NT2/D1 (cell line): ENCODE results near the gene IL34.
"Not testable (repeated sequence)": the region's sequence is repeated elsewhere in the genome, so short reads cannot be mapped to it uniquely, and the experiment has no call there.

Experiments used
- DNase-seq: peaks from one replicate; pipeline ENCODE4 v3.0.0-alpha.2; 2011; ENCODE audit warnings: low read depth, low spot score
- H3K27me3 ChIP-seq: 2 replicates; pipeline ENCODE4 v1.6.0; 2011; ENCODE audit warnings: mild to moderate bottlenecking; ENCODE audit not compliant: insufficient read length, insufficient read depth
- H3K36me3 ChIP-seq: 2 replicates; pipeline ENCODE4 v1.6.1; 2011; ENCODE audit warnings: mild to moderate bottlenecking, low read length, mixed read lengths; ENCODE audit not compliant: insufficient read depth, insufficient read length
- H3K4me1 ChIP-seq: 2 replicates; pipeline ENCODE4 v1.5.1; 2011; ENCODE audit not compliant: insufficient read depth, insufficient read length
- H3K4me3 ChIP-seq: 2 replicates; pipeline ENCODE4 v1.5.1; 2011; ENCODE audit warnings: low read depth; ENCODE audit not compliant: insufficient read length
- H3K9ac ChIP-seq: 2 replicates; pipeline ENCODE4 v1.6.0; 2011; ENCODE audit warnings: low read depth; ENCODE audit not compliant: insufficient read length
- H3K9me3 ChIP-seq: 2 replicates; pipeline ENCODE4 v1.5.1; 2011; ENCODE audit warnings: mild to moderate bottlenecking, low read length; ENCODE audit not compliant: insufficient read depth
- SUZ12 ChIP-seq: IDR thresholded peaks from 2 replicates; pipeline ENCODE4 v1.6.1; 2011; ENCODE audit not compliant: insufficient read length, insufficient read depth; ENCODE audit errors: extremely low read depth
- YY1 ChIP-seq: IDR thresholded peaks from 2 replicates; pipeline ENCODE4 v1.6.1; 2011; ENCODE audit not compliant: insufficient read length, insufficient read depth
- ZNF274 ChIP-seq: IDR thresholded peaks from 2 replicates; pipeline ENCODE4 v1.6.1; 2011; ENCODE audit warnings: mild to moderate bottlenecking, low read depth, low read length

The IL34 gene

GRCh38 chr16:70665806-70666735 lies 19.7 kb downstream of the IL34 start:
- Histone ChIP-seq H3K27me3 (no peaks in the 10 kb centered on the region), H3K4me1 (peaks cover 17% of the 10 kb centered on the region), H3K4me3 (no peak overlapping the region), H3K9me3 (peaks cover 26% of the 10 kb centered on the region), H3K36me3 (peaks cover 88% of the 10 kb centered on the region), H3K9ac (no peak overlapping the region)
- no peak for DNase-seq
- TF ChIP-seq ZNF274 (no peak), SUZ12 (no peak), YY1 (no peak)

- no peak for DNase-seq
- Histone ChIP-seq H3K9me3 (peaks cover 26% of the 10 kb centered on the region), H3K4me1 (peaks cover 7% of the 10 kb centered on the region), H3K27me3 (no peaks in the 10 kb centered on the region), H3K4me3 (no peak overlapping the region), H3K36me3 (peaks cover 94% of the 10 kb centered on the region), H3K9ac (no peak overlapping the region)
- TF ChIP-seq YY1 (no peak), ZNF274 (no peak), SUZ12 (no peak)
These were observed 23.8 kb downstream of the IL34 start for GRCh38 chr16:70670175-70670574.

- peaks cover 26% of the 10 kb centered on the region for H3K9me3 ChIP-seq
- H3K4me1 ChIP-seq, H3K4me3 ChIP-seq, DNase-seq, H3K27me3 ChIP-seq, H3K9ac ChIP-seq: not testable (repeated sequence)
- H3K36me3 ChIP-seq = peaks cover 93% of the 10 kb centered on the region
These were observed 24.6 kb downstream of the IL34 start for GRCh38 chr16:70670938-70671337.

GRCh38 chr16:70674221-70675014 lies 28.1 kb downstream of the IL34 start:
- Histone ChIP-seq H3K36me3 (peaks cover 98% of the 10 kb centered on the region), H3K27me3 (no peaks in the 10 kb centered on the region), H3K9me3 (peaks cover 16% of the 10 kb centered on the region), H3K4me3 (no peak overlapping the region), H3K9ac (no peak overlapping the region), H3K4me1 (peaks cover 9% of the 10 kb centered on the region)
- TF ChIP-seq YY1 (no peak), ZNF274 (no peak), SUZ12 (no peak)
- DNase-seq = no peak

- no peak for DNase-seq
- H3K9me3 ChIP-seq = 0 out of 2 replicates have a peak, but pooled peaks cover under 1% of the 10 kb centered on the region
- no peak overlapping the region for H3K4me3 ChIP-seq
- no peaks in the 10 kb centered on the region for H3K27me3 ChIP-seq
- H3K4me1 ChIP-seq = peaks cover 15% of the 10 kb centered on the region
- no peak overlapping the region for H3K9ac ChIP-seq
- no peak for TF ChIP-seq YY1
- TF ChIP-seq SUZ12 = no peak
- no peak for TF ChIP-seq ZNF274
- H3K36me3 ChIP-seq = peaks cover 98% of the 10 kb centered on the region
These were observed 29.6 kb downstream of the IL34 start for GRCh38 chr16:70675851-70676513.

DNA sequence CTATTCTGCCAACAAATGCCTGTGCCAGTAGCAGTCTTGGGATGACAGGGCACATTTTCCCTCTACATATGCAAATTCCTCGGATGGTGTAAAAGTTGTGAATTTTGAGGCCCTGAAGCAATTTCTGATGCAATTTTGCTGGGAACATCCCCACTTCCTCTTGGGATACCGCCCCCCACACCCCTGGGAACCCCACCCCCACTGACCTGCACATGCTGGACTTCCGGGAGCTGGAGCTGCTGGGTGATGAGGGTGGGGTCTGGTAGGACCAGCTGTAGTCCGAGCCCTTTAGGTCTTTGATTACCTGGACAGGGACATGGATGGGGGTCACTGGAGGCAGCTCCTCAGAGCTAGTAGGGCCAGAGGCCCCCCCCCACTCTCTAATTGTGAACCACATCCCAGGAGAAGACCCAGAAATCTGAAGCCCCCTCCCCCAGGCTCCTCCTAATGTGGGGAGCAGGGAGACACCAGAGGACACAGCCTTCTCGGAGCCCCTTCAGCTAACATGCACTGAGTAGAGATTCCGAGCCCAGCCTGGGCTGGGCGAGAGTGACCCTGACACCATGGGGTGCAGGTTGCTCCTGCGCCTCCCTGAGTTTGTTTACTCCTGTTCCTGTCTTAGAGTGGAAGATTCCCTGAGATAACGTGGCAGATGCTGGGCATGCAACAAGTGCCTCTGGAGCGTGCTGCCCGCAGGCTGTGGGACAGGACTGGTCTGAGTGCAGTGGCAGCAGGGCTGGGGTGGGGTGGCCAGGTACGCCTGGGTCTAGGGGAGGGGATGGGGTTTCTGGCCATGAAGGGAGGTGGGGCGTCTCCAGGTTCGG lies 30.5 kb downstream of the IL34 start:
- no peaks in the 10 kb centered on the region for H3K27me3 ChIP-seq
- peaks cover 93% of the 10 kb centered on the region for H3K36me3 ChIP-seq
- H3K4me1 ChIP-seq = peaks cover 23% of the 10 kb centered on the region
- TF ChIP-seq YY1 = no peak
- H3K9me3 ChIP-seq = no peaks in the 10 kb centered on the region
- DNase-seq = no peak
- H3K4me3 ChIP-seq = no peak overlapping the region
- no peak overlapping the region for H3K9ac ChIP-seq
